Stimulated activated naive B cell treated with anti-CD40 and anti-IgM and Interleukin-4, amounts not matched to agents 10 μg/mL and 1 μg/mL and 100 μg/mL, for 72 hours (primary cell): ENCODE data around the gene KCNAB3.

ENCODE experiments used
- ATAC-seq, 2 donors: fragments of 150-1000 bp; cut with Tn5 transposase; replicated peaks; 2 replicates each; pipeline ENCODE4 v1.10.0; 2021; ENCODE audit warnings: moderate library complexity in 1 of 2
- DNase-seq: peaks from one replicate; pipeline ENCODE4 v3.0.0; 2021
- H3K27ac Mint-ChIP-seq: one replicate; pipeline ENCODE4 v1.8.0; 2022; ENCODE audit warnings: mild to moderate bottlenecking, mixed read lengths
- H3K27me3 Mint-ChIP-seq, 2 donors: one replicate each; pipeline ENCODE4 v1.8.0; 2022; ENCODE audit warnings: mixed read lengths in 2 of 2
- H3K36me3 Mint-ChIP-seq, 2 donors: one replicate each; pipeline ENCODE4 v1.8.0; 2022; ENCODE audit warnings: mixed read lengths in 2 of 2, mild to moderate bottlenecking in 1 of 2
- H3K4me1 Mint-ChIP-seq, 2 donors: one replicate each; pipeline ENCODE4 v1.8.0; 2022; ENCODE audit warnings: mixed read lengths in 2 of 2, mild to moderate bottlenecking in 1 of 2
- H3K4me3 Mint-ChIP-seq, 2 donors: one replicate each; pipeline ENCODE4 v1.8.0; 2022; ENCODE audit warnings: mild to moderate bottlenecking in 2 of 2, mixed read lengths in 2 of 2, moderate library complexity in 1 of 2
- H3K9me3 Mint-ChIP-seq, 2 donors: one replicate each; pipeline ENCODE4 v1.8.0; 2022; ENCODE audit warnings: mixed read lengths in 2 of 2, mild to moderate bottlenecking in 1 of 2

Gene KCNAB3

GRCh38 chr17:7927596-7927995 is 2.1 kb downstream of the KCNAB3 start:
- Mint-ChIP-seq H3K27ac (no peak overlapping the region), H3K4me1 (peaks cover 20 to 25% of the 10 kb centered on the region in 2 donors), H3K27me3 (no peaks in the 10 kb centered on the region), H3K4me3 (no peak overlapping the region), H3K36me3 (peaks cover 9 to 46% of the 10 kb centered on the region in 2 donors), H3K9me3 (no peaks in the 10 kb centered on the region)
- ATAC-seq: no peak
- DNase-seq: no peak

- Mint-ChIP-seq H3K27me3 (no peaks in the 10 kb centered on the region), H3K4me1 (peaks cover 13 to 15% of the 10 kb centered on the region in 2 donors), H3K27ac (peak overlapping the region; percentile 81), H3K36me3 (peaks cover 10 to 20% of the 10 kb centered on the region in 2 donors), H3K9me3 (no peaks in the 10 kb centered on the region), H3K4me3 (peak overlapping the region; percentile 79 to 88)
- ATAC-seq (peak; percentile 93 to 94), DNase-seq (peak; percentile 69)
Measured at GRCh38 chr17:7922845-7923628, 6.6 kb downstream of the KCNAB3 start.

- Mint-ChIP-seq H3K4me1 (peaks cover 13% of the 10 kb centered on the region in 2 donors), H3K9me3 (no peaks in the 10 kb centered on the region), H3K4me3 (peak overlapping the region; percentile 79 to 88), H3K36me3 (peaks cover 7 to 17% of the 10 kb centered on the region in 2 donors), H3K27me3 (no peaks in the 10 kb centered on the region), H3K27ac (peak overlapping the region; percentile 81)
- DNase-seq: no peak
- ATAC-seq: peak; percentile 45 to 48
Measured at GRCh38 chr17:7922269-7922844, 7.3 kb downstream of the KCNAB3 start.

- H3K4me1 Mint-ChIP-seq: peaks cover 21 to 24% of the 10 kb centered on the region in 2 donors
- ATAC-seq (no peak), DNase-seq (no peak)
- H3K27ac Mint-ChIP-seq: peak overlapping the region; percentile 85
- no peaks in the 10 kb centered on the region for H3K9me3 Mint-ChIP-seq
- peak overlapping the region; percentile 78 to 92 for H3K4me3 Mint-ChIP-seq
- H3K36me3 Mint-ChIP-seq: peaks cover 2 to 3% of the 10 kb centered on the region in 2 donors
- H3K27me3 Mint-ChIP-seq: no peaks in the 10 kb centered on the region
Measured at GRCh38 chr17:7916808-7917207, 12.8 kb downstream of the KCNAB3 start.

GRCh38 chr17:7916385-7916682 is 13.3 kb downstream of the KCNAB3 start:
- no peak for DNase-seq
- Mint-ChIP-seq H3K27me3 (no peaks in the 10 kb centered on the region), H3K4me1 (peaks cover 18 to 24% of the 10 kb centered on the region in 2 donors), H3K9me3 (no peaks in the 10 kb centered on the region), H3K36me3 (peaks cover 2 to 5% of the 10 kb centered on the region in 2 donors), H3K4me3 (peak overlapping the region; percentile 78 to 92), H3K27ac (peak overlapping the region; percentile 85)
- no peak for ATAC-seq

GRCh38 chr17:7915611-7916384 is 13.9 kb downstream of the KCNAB3 start, which contains the start of gene RNF227:
Gene RNF227 (minus strand): TSS chr17:7916289. CDS start chr17:7916195, 94 bp downstream.
- peaks cover 4 to 9% of the 10 kb centered on the region in 2 donors for H3K36me3 Mint-ChIP-seq
- H3K27me3 Mint-ChIP-seq: no peaks in the 10 kb centered on the region
- ATAC-seq: peak; percentile 82 to 87
- H3K4me3 Mint-ChIP-seq: peak within 1 kb of the TSS; percentile 92 to 94
- peak within 1 kb of the TSS; percentile 93 for H3K27ac Mint-ChIP-seq
- peak; percentile 80 for DNase-seq
- H3K4me1 Mint-ChIP-seq: peaks cover 18 to 24% of the 10 kb centered on the region in 2 donors
- no peaks in the 10 kb centered on the region for H3K9me3 Mint-ChIP-seq

GRCh38 chr17:7915179-7915610 is 14.5 kb downstream of the KCNAB3 start:
- DNase-seq: no peak
- Mint-ChIP-seq H3K36me3 (peaks cover 10 to 16% of the 10 kb centered on the region in 2 donors), H3K4me3 (peak overlapping the region; percentile 92 to 94), H3K27ac (peak overlapping the region; percentile 93), H3K4me1 (peaks cover 18 to 24% of the 10 kb centered on the region in 2 donors), H3K27me3 (no peaks in the 10 kb centered on the region), H3K9me3 (no peaks in the 10 kb centered on the region)
- ATAC-seq: peak; percentile 42 to 50

GRCh38 chr17:7912927-7913524 is 16.6 kb downstream of the KCNAB3 start:
- DNase-seq (no peak), ATAC-seq (peak; percentile 45 to 48)
- Mint-ChIP-seq H3K27ac (no peak overlapping the region), H3K27me3 (no peaks in the 10 kb centered on the region), H3K9me3 (no peaks in the 10 kb centered on the region), H3K36me3 (peaks cover 20 to 32% of the 10 kb centered on the region in 2 donors), H3K4me3 (no peak overlapping the region), H3K4me1 (peaks cover 18 to 24% of the 10 kb centered on the region in 2 donors)

- Mint-ChIP-seq H3K36me3 (peaks cover 31 to 47% of the 10 kb centered on the region in 2 donors), H3K4me3 (no peak overlapping the region), H3K27ac (peak overlapping the region; percentile 37), H3K27me3 (no peaks in the 10 kb centered on the region), H3K9me3 (no peaks in the 10 kb centered on the region), H3K4me1 (peaks cover 12 to 14% of the 10 kb centered on the region in 2 donors)
- no peak for ATAC-seq
- no peak for DNase-seq
Measured at GRCh38 chr17:7911116-7911515, 18.5 kb downstream of the KCNAB3 start.

GRCh38 chr17:7910711-7911110 is 18.9 kb downstream of the KCNAB3 start:
- peaks cover 33 to 51% of the 10 kb centered on the region in 2 donors for H3K36me3 Mint-ChIP-seq
- H3K9me3 Mint-ChIP-seq: no peaks in the 10 kb centered on the region
- peaks cover 11 to 12% of the 10 kb centered on the region in 2 donors for H3K4me1 Mint-ChIP-seq

GRCh38 chr17:7910281-7910680 is 19.4 kb downstream of the KCNAB3 start:
- Mint-ChIP-seq H3K9me3 (no peaks in the 10 kb centered on the region), H3K27ac (peak overlapping the region; percentile 39)

More at GRCh38 chr17:7910711-7911110, 18.9 kb downstream of the KCNAB3 start:
- Mint-ChIP-seq H3K27ac (no peak overlapping the region), H3K4me3 (no peak overlapping the region), H3K27me3 (no peaks in the 10 kb centered on the region)
- ATAC-seq: no peak
- DNase-seq: no peak

GRCh38 chr17:7909089-7909488 is 20.6 kb downstream of the KCNAB3 start:
- DNase-seq (no peak), ATAC-seq (no peak)
- Mint-ChIP-seq H3K4me3 (no peak overlapping the region), H3K27ac (peak overlapping the region; percentile 22), H3K9me3 (no peaks in the 10 kb centered on the region), H3K36me3 (peaks cover 43 to 67% of the 10 kb centered on the region in 2 donors), H3K4me1 (peaks cover 0 to 2% of the 10 kb centered on the region in 2 donors), H3K27me3 (no peaks in the 10 kb centered on the region)

More at GRCh38 chr17:7910281-7910680, 19.4 kb downstream of the KCNAB3 start:
- H3K27me3 Mint-ChIP-seq: no peaks in the 10 kb centered on the region
- no peak for DNase-seq
- no peak overlapping the region for H3K4me3 Mint-ChIP-seq
- H3K36me3 Mint-ChIP-seq: peaks cover 35 to 55% of the 10 kb centered on the region in 2 donors
- peaks cover 7 to 8% of the 10 kb centered on the region in 2 donors for H3K4me1 Mint-ChIP-seq
- no peak for ATAC-seq

- Mint-ChIP-seq H3K27me3 (no peaks in the 10 kb centered on the region), H3K4me3 (no peak overlapping the region), H3K36me3 (peaks cover 50 to 88% of the 10 kb centered on the region in 2 donors), H3K27ac (no peak overlapping the region), H3K4me1 (no peaks in the 10 kb centered on the region), H3K9me3 (no peaks in the 10 kb centered on the region)
- ATAC-seq (no peak), DNase-seq (no peak)
Measured at GRCh38 chr17:7903154-7904103, 26.2 kb downstream of the KCNAB3 start.
